ENCODE results near the gene IFTAP. TPM values are rescaled to one million over a fixed set of nuclear protein-coding genes. Genes with fewer than 3 reads are reported as not detected.

IFTAP gene
- total RNA-seq, 1 experiment from 2014 or later = 19.9 TPM

DNA sequence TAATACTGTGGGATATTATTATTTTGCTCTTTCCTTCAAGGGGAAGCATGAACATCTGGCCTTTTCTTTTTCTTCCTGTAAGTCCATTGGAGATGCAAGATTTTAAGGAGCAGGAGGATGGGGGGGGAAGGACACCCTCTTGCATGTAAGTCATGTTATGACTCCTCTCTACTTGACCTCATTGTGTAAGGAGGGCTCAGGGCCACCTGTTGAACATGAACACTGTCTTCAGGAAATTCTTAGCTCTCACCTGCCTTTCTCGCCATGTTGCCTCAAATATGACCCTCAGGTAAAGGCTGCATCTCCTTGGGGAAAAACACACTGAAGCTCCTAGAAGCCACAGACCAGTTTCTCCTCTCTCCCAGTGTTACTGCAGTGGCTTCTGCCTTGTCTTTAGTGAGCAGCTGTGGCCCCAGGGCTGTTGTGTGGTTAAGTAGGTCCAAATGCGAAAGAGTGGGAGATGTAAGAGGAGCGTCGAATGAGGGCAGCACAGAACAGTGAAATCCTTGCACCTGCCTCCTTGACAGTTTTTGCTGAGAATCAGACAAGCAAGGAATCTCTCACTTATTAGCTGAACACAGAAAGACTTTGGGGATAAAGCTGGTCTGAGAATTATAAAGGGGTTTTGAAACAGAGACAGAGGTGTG, 27.8 kb upstream of the IFTAP start:
- no peak overlapping the region for H3T11ph ChIP-seq (ENCODE audit: low read length)
- no peaks in the 10 kb centered on the region for H3K36me3 Mint-ChIP-seq (ENCODE audit: insufficient read depth in 1 of 3, low read depth in 3 of 3)
- peaks cover 7% of the 10 kb centered on the region for H3K27me3 Mint-ChIP-seq (ENCODE audit: low read depth)
- WGBS (ENCODE audit: extremely low coverage, insufficient read length, low lambda C conversion rate) = no CpG with 5 or more reads among the region's 4 CpGs
- H4K91ac ChIP-seq (ENCODE audit: insufficient read length, low read depth, low read length) = no peak overlapping the region
- no peak overlapping the region for H3K27ac ChIP-seq (ENCODE audit: insufficient read length, low read depth, low read length)
- H3K56ac ChIP-seq (ENCODE audit: insufficient read length, low read depth, low read length) = no peak overlapping the region
- no peak overlapping the region for H3K27ac Mint-ChIP-seq
- H3K9ac ChIP-seq (ENCODE audit: extremely low read depth, insufficient read length, low read length) = no peak overlapping the region
- H4K5ac ChIP-seq (ENCODE audit: insufficient read length, low read depth, low read length) = no peak overlapping the region
- no peaks in the 10 kb centered on the region for H3K79me1 ChIP-seq (ENCODE audit: insufficient read depth, low read depth, low read length, poor library complexity, severe bottlenecking)
- no peak overlapping the region for H2BK120ac ChIP-seq (ENCODE audit: low read depth, low read length, poor library complexity, severe bottlenecking)
- TF ChIP-seq CTCF (conservative IDR thresholded peaks at IDR 0.05) = no peak
- no peak overlapping the region for H2AK5ac ChIP-seq (ENCODE audit: insufficient read length, low read length)
- H3K4me2 ChIP-seq (ENCODE audit: insufficient read depth, insufficient read length, low read length) = no peak overlapping the region
- H3K4ac ChIP-seq (ENCODE audit: low read depth, low read length) = no peak overlapping the region
- no peak overlapping the region for H3K23ac ChIP-seq (ENCODE audit: insufficient read length, low read depth, low read length)
- H3K14ac ChIP-seq (ENCODE audit: insufficient read depth, low read length) = no peak overlapping the region
- H4K8ac ChIP-seq (replicated peaks; ENCODE audit: insufficient read length, low read depth, low read length) = no peak overlapping the region
- H2BK15ac ChIP-seq (ENCODE audit: low read depth, low read length) = no peak overlapping the region
- no peaks in the 10 kb centered on the region for H3K4me1 ChIP-seq (ENCODE audit: insufficient read depth, low read length)
- no peaks in the 10 kb centered on the region for H4K20me1 ChIP-seq (ENCODE audit: control insufficient read depth, insufficient read depth, insufficient read length)
- H3K23me2 ChIP-seq (ENCODE audit: insufficient read length, low read depth, low read length, poor library complexity, severe bottlenecking) = no peaks in the 10 kb centered on the region
- no peaks in the 10 kb centered on the region for H3K27me3 ChIP-seq (ENCODE audit: insufficient read depth, low read length)
- peaks cover 8 to 12% of the 10 kb centered on the region in 2 experiments for H3K4me1 Mint-ChIP-seq
- H2AFZ ChIP-seq (ENCODE audit: low read length) = no peak overlapping the region
- no peak overlapping the region for H3K18ac ChIP-seq (ENCODE audit: insufficient read length, low read depth, low read length)
- no peak overlapping the region for H2BK5ac ChIP-seq (ENCODE audit: insufficient read length, low read length)
- no peaks in the 10 kb centered on the region for H3K9me3 ChIP-seq (ENCODE audit: control insufficient read depth, low read depth, low read length)
- H3K9me3 Mint-ChIP-seq = no peaks in the 10 kb centered on the region
- no peaks in the 10 kb centered on the region for H3K79me2 ChIP-seq (ENCODE audit: insufficient read depth, low read length)
- DNase-seq = no peak
- H2BK12ac ChIP-seq (ENCODE audit: insufficient read length, low read depth, low read length) = no peak overlapping the region
- no peak overlapping the region for H2BK20ac ChIP-seq (ENCODE audit: low read depth, low read length, poor library complexity, severe bottlenecking)
- H3K4me3 Mint-ChIP-seq = no peak overlapping the region

All from H9 (cell line).